KOPT-K1 (cell line): Measurements from ENCODE around the gene HTR1B.

ENCODE experiments used
- H3K27ac ChIP-seq: fragments of 200-600 bp; sonication (generic); 2 replicates; pipeline ENCODE4 v1.5.1; 2016; ENCODE audit warnings: antibody characterized with exemption, mild to moderate bottlenecking, low read depth, low read length; ENCODE audit not compliant: poor library complexity, severe bottlenecking
- H3K36me3 ChIP-seq: fragments of 200-600 bp; sonication (generic); 2 replicates; pipeline ENCODE4 v1.5.1; 2017; ENCODE audit warnings: antibody characterized with exemption, mild to moderate bottlenecking, low read length, moderate library complexity; ENCODE audit not compliant: insufficient read depth
- H3K9me3 ChIP-seq: fragments of 200-600 bp; sonication (generic); 2 replicates; pipeline ENCODE4 v1.5.1; 2017; ENCODE audit warnings: antibody characterized with exemption, low read length, mild to moderate bottlenecking; ENCODE audit not compliant: insufficient read depth, poor library complexity, severe bottlenecking

The HTR1B gene

GRCh38 chr6:77463308-77463860, at the start of gene HTR1B:
Gene HTR1B, minus strand, starts transcription at chr6:77463491. Its CDS starts 88 bp downstream, at chr6:77463403.
- no peaks in the 10 kb centered on the region for H3K36me3 ChIP-seq
- H3K27ac ChIP-seq = no peak within 1 kb of the TSS
- peaks cover 9% of the 10 kb centered on the region for H3K9me3 ChIP-seq

GRCh38 chr6:77512554-77512953, 49.3 kb upstream of the HTR1B start:
- Histone ChIP-seq H3K36me3 (no peaks in the 10 kb centered on the region), H3K27ac (no peak overlapping the region), H3K9me3 (peaks cover 12% of the 10 kb centered on the region)

- Histone ChIP-seq H3K27ac (no peak overlapping the region), H3K36me3 (no peaks in the 10 kb centered on the region), H3K9me3 (peaks cover 12% of the 10 kb centered on the region)
Observed at GRCh38 chr6:77511860-77512259, 48.6 kb upstream of the HTR1B start.

GRCh38 chr6:77502981-77503380, 39.7 kb upstream of the HTR1B start:
- no peaks in the 10 kb centered on the region for H3K36me3 ChIP-seq
- no peaks in the 10 kb centered on the region for H3K9me3 ChIP-seq
- no peak overlapping the region for H3K27ac ChIP-seq

GRCh38 chr6:77492530-77492929, 29.2 kb upstream of the HTR1B start:
- no peak overlapping the region for H3K27ac ChIP-seq

GRCh38 chr6:77487808-77488425, 24.6 kb upstream of the HTR1B start:
- Histone ChIP-seq H3K9me3 (no peaks in the 10 kb centered on the region), H3K36me3 (no peaks in the 10 kb centered on the region), H3K27ac (no peak overlapping the region)

More at GRCh38 chr6:77492530-77492929, 29.2 kb upstream of the HTR1B start:
- H3K9me3 ChIP-seq = no peaks in the 10 kb centered on the region
- H3K36me3 ChIP-seq = no peaks in the 10 kb centered on the region

- no peaks in the 10 kb centered on the region for H3K36me3 ChIP-seq
- no peaks in the 10 kb centered on the region for H3K9me3 ChIP-seq
- no peak overlapping the region for H3K27ac ChIP-seq
Observed at GRCh38 chr6:77482981-77483380, 19.7 kb upstream of the HTR1B start.

GRCh38 chr6:77474973-77475372, 11.7 kb upstream of the HTR1B start:
- no peaks in the 10 kb centered on the region for H3K36me3 ChIP-seq
- no peaks in the 10 kb centered on the region for H3K9me3 ChIP-seq
- H3K27ac ChIP-seq = no peak overlapping the region

- H3K9me3 ChIP-seq = no peaks in the 10 kb centered on the region
- H3K36me3 ChIP-seq = no peaks in the 10 kb centered on the region
- H3K27ac ChIP-seq = no peak overlapping the region
Observed at GRCh38 chr6:77474286-77474956, 11.1 kb upstream of the HTR1B start.

GRCh38 chr6:77470983-77471382, 7.7 kb upstream of the HTR1B start:
- no peaks in the 10 kb centered on the region for H3K9me3 ChIP-seq
- no peak overlapping the region for H3K27ac ChIP-seq
- no peaks in the 10 kb centered on the region for H3K36me3 ChIP-seq

GRCh38 chr6:77468939-77469338, 5.6 kb upstream of the HTR1B start:
- Histone ChIP-seq H3K27ac (no peak overlapping the region), H3K36me3 (no peaks in the 10 kb centered on the region), H3K9me3 (no peaks in the 10 kb centered on the region)

- H3K27ac ChIP-seq = no peak overlapping the region
- H3K36me3 ChIP-seq = no peaks in the 10 kb centered on the region
- peaks cover 9% of the 10 kb centered on the region for H3K9me3 ChIP-seq
Observed at GRCh38 chr6:77466451-77467437, 3.5 kb upstream of the HTR1B start.

GRCh38 chr6:77466055-77466450, 2.8 kb upstream of the HTR1B start:
- H3K36me3 ChIP-seq = no peaks in the 10 kb centered on the region
- H3K27ac ChIP-seq = no peak overlapping the region
- H3K9me3 ChIP-seq = peaks cover 9% of the 10 kb centered on the region

- H3K27ac ChIP-seq = no peak overlapping the region
- peaks cover 9% of the 10 kb centered on the region for H3K9me3 ChIP-seq
- H3K36me3 ChIP-seq = no peaks in the 10 kb centered on the region
Observed at GRCh38 chr6:77464495-77464867, 1.2 kb upstream of the HTR1B start.
